ENCODE measurements around the gene SARDH.

GRCh38 chr9:133633681-133634080, 104.5 kb downstream of the SARDH start:
- no peak for TF ChIP-seq EZH2 (IDR thresholded peaks at IDR 0.05; ENCODE audit: low read depth)
- TF ChIP-seq CTCF (conservative IDR thresholded peaks at IDR 0.05): no peak

Data from PC-9 (cell line).